Activated CD4-positive, CD25-positive, alpha-beta regulatory T cell (primary cell): Measurements from ENCODE around the gene HNRNPUL1.
"Not testable (repeated sequence)": the region's sequence is repeated elsewhere in the genome, so short reads cannot be mapped to it uniquely, and the experiment has no call there.

Experiments used
- DNase-seq, 4 experiments: peaks; one replicate each; lab custom pipeline; 2025; lab: John Stamatoyannopoulos, UW

The HNRNPUL1 gene

GRCh38 chr19:41276231-41276630 is 12.1 kb downstream of the HNRNPUL1 start:
- no peak for DNase-seq

GRCh38 chr19:41278478-41278877 is 14.3 kb downstream of the HNRNPUL1 start:
- DNase-seq = no peak

- DNase-seq = no peak
Observed at GRCh38 chr19:41288673-41289530, 24.7 kb downstream of the HNRNPUL1 start.

- not testable (repeated sequence) for DNase-seq
Observed at GRCh38 chr19:41289814-41290213, 25.6 kb downstream of the HNRNPUL1 start.

- no peak for DNase-seq
Observed at GRCh38 chr19:41294393-41294792, 30.2 kb downstream of the HNRNPUL1 start.

- DNase-seq = no peak
Observed at GRCh38 chr19:41295499-41295898, 31.3 kb downstream of the HNRNPUL1 start.

GRCh38 chr19:41296433-41296871 is 32.3 kb downstream of the HNRNPUL1 start:
- no peak for DNase-seq

- no peak for DNase-seq
Observed at GRCh38 chr19:41297628-41298347, 33.6 kb downstream of the HNRNPUL1 start.

GRCh38 chr19:41298348-41298964 is 34.3 kb downstream of the HNRNPUL1 start:
- no peak for DNase-seq

- no peak for DNase-seq
Observed at GRCh38 chr19:41299046-41299754, 35.0 kb downstream of the HNRNPUL1 start.

- DNase-seq = no peak
Observed at GRCh38 chr19:41299755-41300089, 35.5 kb downstream of the HNRNPUL1 start.

GRCh38 chr19:41300555-41300954 is 36.4 kb downstream of the HNRNPUL1 start:
- DNase-seq = no peak

GRCh38 chr19:41302624-41303351 is 38.6 kb downstream of the HNRNPUL1 start:
- peak in 2 of 4 experiments; percentile 19 to 24 for DNase-seq

GRCh38 chr19:41303954-41304353 is 39.8 kb downstream of the HNRNPUL1 start:
- DNase-seq = no peak

- no peak for DNase-seq
Observed at GRCh38 chr19:41304706-41305483, 40.7 kb downstream of the HNRNPUL1 start.

GRCh38 chr19:41305927-41306793 is 42.0 kb downstream of the HNRNPUL1 start:
- no peak for DNase-seq

GRCh38 chr19:41307090-41307875 is 43.1 kb downstream of the HNRNPUL1 start:
- DNase-seq = no peak

- no peak for DNase-seq
Observed at GRCh38 chr19:41307954-41308449, 43.8 kb downstream of the HNRNPUL1 start.
